GM18505 (cell line): ENCODE measurements around the gene LEMD1.
"Not testable (repeated sequence)": the region's sequence is repeated elsewhere in the genome, so short reads cannot be mapped to it uniquely, and the experiment has no call there.

Experiments used
- ATAC-seq: cut with Tn5 transposase; IDR thresholded peaks from one replicate; pipeline ENCODE4 v1.9.1; 2021; ENCODE audit not compliant: unreplicated experiment
- POLR2A ChIP-seq: IDR thresholded peaks from 4 replicates; pipeline ENCODE4 v1.6.1; 2011; ENCODE audit warnings: borderline replicate concordance; ENCODE audit not compliant: insufficient read depth, insufficient read length; ENCODE audit errors: extremely low read depth

The LEMD1 gene

GRCh38 chr1:205429762-205430695, 8.2 kb upstream of the LEMD1 start:
- no peak for TF ChIP-seq POLR2A
- no peak for ATAC-seq

GRCh38 chr1:205424901-205425600, 3.2 kb upstream of the LEMD1 start:
- ATAC-seq = no peak

DNA sequence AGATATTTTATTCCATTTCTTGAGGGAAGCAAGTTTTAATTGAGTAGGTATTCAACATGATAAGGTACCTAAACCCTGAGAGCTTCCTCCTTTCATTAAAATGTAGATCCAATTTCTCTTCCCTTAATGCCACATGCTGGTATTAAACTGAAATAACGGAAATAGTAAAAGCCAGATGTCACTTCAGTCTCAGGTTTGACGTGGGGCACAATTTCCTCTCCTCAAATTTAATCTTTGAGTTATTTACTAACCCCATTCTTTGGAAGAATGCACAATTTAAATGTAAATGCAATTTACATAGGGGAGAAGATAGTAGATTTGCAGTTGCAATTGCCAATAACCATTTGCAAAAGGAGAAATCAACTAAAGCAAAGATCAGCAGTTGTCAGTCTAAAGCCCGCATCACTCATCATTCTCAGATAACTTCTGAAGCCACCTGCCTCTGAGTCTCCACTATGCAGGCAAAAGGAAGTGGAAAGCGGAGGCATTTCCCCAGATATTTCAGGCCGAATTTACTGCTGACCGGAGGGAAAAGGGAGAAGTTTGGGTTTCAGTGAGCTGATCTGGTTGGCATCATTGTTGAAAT, 2.1 kb upstream of the LEMD1 start:
- TF ChIP-seq POLR2A = no peak
- no peak for ATAC-seq

More at GRCh38 chr1:205424901-205425600, 3.2 kb upstream of the LEMD1 start:
- TF ChIP-seq POLR2A = no peak

DNA sequence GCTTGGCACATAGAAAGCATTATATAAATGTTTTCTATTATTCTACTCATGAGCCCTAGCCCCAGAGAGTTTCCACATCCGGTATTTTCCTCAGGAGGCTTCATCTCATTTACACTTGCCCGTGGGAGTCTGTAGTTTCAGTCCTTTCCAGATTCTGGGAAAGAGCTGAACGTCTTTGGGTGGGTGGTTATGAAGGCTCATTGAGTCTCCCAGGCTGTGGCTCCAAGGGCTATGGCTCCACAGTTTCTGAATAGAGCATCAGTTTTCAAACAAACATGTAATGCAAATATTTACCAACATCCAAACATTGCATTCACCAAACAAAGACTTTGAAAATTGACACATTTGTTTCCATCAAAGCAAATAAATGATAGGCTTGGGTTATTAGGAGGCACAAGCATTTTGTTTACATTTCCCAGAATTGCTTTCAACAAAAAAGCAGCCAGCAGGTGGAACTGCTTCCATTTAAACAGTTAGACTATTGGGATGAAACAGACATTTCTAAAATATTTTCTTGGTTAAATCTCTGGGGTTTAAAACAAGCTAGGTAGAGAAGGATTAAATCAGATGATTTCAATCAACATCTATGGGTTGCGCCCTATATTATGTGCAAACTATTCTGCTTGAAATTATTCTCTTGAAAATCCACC, 1.3 kb upstream of the LEMD1 start:
- ATAC-seq = no peak

DNA sequence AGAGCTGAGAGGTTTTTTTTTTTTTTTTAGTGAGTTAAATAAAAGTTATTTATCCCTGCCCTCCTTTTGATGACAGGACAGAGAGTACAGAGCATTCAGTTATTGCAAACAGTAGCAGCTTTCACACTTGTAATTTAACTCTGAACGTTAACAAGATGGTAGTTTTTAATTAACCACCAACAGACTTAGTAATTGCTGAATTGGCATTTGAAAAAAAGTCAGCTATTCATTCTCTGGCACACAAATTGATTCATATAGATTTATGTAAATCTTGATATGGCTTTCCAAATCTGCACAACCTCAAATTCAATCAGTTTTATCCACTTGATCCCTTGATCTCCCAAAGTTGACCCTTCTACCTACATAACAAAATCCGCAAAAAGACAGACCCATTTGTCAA, 918 bp downstream of the LEMD1 start:
- TF ChIP-seq POLR2A = no peak
- ATAC-seq = no peak

More for the DNA sequence above, 1.3 kb upstream of the LEMD1 start:
- no peak for TF ChIP-seq POLR2A

- no peak for TF ChIP-seq POLR2A
- no peak for ATAC-seq
Measured at GRCh38 chr1:205417870-205418635, 3.8 kb downstream of the LEMD1 start.

DNA sequence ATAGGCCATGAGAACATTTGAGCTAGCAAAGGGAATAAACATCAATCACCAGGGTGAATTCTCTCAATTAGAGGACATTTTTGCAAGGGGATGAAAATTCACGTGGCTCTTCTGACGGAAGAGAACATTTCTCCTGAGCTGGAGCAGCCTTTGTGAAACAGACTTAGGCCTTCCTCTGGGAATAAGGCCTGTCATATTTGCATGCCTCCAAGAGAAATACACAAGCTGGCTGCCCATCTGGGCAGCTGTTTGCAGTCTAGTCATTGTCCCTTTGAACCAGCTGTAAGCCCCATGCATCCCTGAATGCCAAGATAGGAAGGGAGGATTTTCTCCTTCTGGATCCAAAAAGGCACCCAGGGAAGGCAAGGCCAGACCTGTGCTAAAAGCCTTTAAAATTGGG, 5.5 kb downstream of the LEMD1 start:
- no peak for ATAC-seq
- no peak for TF ChIP-seq POLR2A

DNA sequence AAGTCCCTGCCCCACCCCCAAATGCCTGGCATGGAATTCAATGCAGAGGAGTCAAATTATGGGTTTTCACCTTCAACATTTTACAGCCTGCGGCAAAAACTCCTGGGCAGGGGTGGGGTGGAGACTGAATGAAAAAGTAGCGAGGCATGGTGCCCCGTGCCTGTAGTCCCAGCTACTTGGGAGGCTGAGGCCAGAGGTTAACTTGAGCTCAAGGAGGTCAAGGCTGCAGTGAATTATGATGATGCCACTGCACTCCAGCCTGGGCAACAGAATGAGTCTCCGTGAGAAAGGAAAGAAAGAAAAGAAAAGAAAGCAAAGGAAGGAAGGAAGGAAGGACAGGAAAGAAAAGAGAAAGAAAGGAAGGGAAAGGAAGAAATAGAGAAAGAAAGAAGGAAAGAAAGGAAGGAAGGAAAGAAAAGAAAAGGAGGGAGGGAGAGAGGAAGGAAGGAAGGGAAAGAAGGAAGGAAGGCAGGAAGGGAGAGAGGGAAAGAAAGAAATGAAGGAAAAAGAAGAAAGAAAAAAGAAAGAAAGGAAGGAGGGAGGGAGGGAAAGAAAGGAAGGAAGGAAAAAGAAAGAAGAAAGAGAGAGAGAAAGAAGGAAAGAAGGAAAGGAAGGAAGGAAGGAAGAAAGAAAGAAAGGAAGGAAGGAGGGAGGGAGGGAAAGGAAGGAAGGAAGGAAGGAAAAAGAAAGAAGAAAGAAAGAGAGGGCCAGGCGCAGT, 11.1 kb downstream of the LEMD1 start:
- no peak for TF ChIP-seq POLR2A
- ATAC-seq = no peak

DNA sequence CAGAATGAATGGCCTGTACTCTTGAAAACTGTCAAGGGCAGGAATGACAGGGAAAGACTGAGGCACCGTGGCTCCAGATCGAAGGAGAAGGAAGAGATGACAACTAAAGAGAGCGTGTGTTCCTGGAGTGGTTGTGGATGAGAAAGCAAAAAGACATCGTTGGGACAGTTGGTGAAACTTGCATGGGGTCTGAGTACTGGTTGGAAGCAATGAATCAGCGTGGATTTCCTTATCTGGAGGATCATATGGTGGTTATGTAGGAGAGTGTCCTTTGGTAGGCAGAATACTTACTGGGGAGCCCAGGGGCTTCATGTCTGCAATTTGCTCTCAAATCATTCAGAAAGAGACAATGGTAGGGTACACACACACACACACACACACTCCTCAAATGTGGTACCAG, 13.9 kb downstream of the LEMD1 start:
- no peak for ATAC-seq
- TF ChIP-seq POLR2A = no peak

- ATAC-seq = not testable (repeated sequence)
Measured at GRCh38 chr1:205406252-205406651, 15.6 kb downstream of the LEMD1 start.

GRCh38 chr1:205404484-205404883, 17.4 kb downstream of the LEMD1 start:
- not testable (repeated sequence) for ATAC-seq

DNA sequence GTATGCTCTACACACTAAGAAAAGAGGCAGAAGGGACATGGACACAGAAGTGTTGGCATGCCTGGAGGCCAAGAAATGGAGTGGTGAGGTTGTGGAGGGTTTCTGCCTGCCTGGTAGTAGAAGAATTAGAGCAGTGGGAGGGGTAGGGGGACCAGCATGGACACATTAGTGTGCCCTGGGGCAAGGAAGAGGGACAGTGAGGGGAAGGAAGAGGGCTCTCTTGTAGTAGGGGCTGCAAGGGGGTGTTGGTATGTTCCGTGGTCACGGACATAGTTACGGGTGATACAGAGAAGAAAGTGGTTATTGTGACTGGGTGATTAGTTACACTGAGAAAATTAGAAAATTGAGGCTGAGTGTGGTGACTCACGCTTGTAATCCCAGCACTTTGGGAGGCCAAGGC, 23.3 kb downstream of the LEMD1 start:
- no peak for ATAC-seq
- TF ChIP-seq POLR2A = no peak

GRCh38 chr1:205396967-205397616, 24.8 kb downstream of the LEMD1 start:
- ATAC-seq = no peak

More at GRCh38 chr1:205396967-205397616, 24.8 kb downstream of the LEMD1 start:
- TF ChIP-seq POLR2A = no peak
